HG02798 (cell line): ENCODE measurements around the gene CR1L.
"Not testable (repeated sequence)": the region's sequence is repeated elsewhere in the genome, so short reads cannot be mapped to it uniquely, and the experiment has no call there.

Source experiments
- ATAC-seq: cut with Tn5 transposase; IDR thresholded peaks from one replicate; pipeline ENCODE4 v1.9.1; 2021; ENCODE audit warnings: mild to moderate bottlenecking; ENCODE audit not compliant: unreplicated experiment, poor library complexity

Gene CR1L

DNA sequence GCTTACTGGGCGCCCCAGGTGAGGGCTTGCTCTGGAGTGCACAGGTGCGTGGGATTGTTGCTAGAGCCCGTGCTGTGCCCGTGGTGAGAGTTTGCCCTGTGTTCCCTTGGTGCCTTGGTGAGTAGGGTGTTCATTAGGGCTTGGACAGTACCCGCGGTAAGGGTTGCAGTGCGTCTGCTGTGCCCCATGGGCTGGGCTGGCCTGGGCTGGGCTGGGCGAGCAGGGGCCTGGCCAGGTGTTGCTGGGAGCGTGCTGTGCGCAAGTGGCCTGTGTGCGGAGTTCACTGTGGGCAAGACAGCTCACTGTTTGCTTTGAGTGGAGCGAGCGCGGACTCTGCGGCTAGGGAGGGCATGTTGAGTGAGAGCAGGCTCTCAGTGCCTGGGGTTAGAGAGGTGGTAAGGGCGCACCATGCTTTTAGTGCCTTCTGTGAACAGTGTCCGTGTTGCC lies 725 bp downstream of the CR1L start:
- no peak for ATAC-seq

DNA sequence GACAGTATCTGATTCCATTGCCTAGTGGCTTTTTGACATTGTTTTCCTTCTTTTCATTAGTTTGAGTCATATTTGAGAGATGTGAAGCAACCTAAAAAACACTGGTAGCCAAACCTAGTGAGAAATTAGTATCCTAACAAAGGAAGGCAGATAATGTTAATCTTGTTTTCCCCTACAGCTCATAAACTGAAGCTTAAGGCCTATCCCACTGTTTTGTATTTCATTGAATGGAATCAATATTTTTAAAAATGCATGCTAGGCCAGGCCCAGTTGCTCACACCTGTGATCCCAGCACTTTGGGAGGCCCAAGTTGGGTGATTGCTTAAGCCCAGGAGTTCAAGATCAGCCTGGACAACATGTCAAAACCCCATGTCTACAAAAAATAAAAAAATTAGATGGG lies 1.2 kb downstream of the CR1L start:
- ATAC-seq = no peak

DNA sequence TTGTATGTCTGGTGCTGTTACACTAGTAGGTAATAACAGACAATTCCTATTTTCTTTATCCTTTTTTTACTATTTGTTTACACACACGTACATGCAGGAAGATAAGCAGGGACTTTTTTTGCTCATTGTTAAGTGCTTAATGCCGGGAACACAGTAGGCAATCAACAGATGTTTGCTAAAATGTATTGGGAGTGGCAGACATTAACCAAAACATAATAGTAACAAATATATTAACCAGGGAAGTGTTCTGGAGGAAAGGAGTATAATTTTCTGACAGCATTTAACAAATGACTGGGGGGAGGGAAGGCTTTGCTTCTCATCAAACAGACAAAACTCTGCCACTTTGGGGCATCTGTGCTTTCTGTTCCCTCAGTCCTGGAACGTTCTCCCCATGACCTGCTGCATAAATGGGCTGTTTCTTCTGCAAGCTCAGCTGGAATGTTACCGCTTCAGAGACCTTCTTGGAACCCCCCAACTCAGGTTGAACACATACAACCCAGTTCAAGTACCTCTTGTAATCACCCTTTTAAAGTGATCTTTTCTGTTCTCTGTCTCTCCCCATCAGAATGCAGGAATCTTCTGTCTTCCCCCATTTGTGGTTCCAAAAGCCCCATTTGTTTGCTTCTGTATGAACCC lies 2.1 kb downstream of the CR1L start:
- ATAC-seq = no peak

GRCh38 chr1:207647671-207648333 lies 2.9 kb downstream of the CR1L start:
- no peak for ATAC-seq

GRCh38 chr1:207648334-207649209 lies 3.6 kb downstream of the CR1L start:
- ATAC-seq = no peak

DNA sequence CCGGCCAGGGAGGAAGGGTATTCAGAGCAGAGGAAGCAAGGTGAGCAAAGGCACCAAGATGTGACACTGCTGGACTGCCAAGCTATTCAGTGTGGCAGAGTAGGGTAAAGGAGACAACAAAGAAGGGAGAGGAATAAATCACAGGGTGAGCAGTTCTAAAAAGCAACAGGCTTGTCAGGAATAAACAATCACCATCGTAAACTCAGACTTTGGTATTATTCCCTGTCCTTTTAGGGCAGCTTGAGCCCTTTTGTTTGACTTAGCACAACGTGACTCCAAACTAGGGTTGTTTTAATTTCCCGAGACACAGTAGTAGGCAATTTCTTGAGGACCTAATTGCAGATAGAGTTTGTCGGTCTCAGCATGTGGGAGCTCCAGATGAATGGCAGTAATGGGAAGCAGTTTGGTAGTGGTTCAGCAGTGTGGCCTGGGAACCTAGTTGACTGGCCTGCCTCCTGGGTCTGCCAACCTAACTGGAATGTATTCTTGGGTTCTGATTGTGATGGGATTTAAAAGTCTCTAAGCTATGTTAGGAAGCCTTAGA lies 4.3 kb downstream of the CR1L start:
- no peak for ATAC-seq

DNA sequence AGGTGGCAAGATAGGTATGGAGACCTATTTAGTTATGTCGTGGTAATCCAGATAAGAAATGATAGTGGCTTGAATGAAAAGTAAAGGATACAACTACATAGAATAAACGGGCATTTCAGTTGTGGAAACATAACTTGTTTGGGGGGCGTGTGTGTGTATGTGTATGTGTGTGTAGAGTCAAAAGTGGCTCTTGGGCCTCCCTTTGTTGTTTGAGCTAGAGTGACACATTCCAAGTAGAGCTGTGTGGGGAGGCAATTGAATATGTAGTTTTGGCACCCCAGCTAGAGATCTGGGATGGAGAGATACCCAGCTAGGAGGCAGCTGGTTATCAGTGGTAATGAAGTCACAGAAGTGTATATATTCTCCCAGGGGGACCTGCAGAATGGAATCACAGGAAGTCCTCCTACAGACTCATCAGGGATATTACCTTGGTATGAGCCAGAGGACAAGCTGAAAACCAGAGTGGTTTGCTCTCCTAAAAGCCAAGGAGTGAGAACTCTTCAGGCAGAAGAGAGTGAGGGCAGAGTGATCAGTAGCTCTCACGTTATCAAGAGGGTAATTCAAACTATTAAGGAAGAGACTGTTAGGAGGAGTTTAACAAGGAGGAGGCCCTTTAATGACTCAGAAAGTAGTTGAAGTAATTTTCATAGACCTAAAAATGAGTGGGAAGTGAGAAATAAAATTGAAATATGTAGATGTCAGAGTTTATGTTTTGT lies 5.1 kb downstream of the CR1L start:
- no peak for ATAC-seq

GRCh38 chr1:207651583-207651982 lies 6.7 kb downstream of the CR1L start:
- ATAC-seq = no peak

- ATAC-seq = no peak
Measured at GRCh38 chr1:207654320-207654719, 9.4 kb downstream of the CR1L start.

DNA sequence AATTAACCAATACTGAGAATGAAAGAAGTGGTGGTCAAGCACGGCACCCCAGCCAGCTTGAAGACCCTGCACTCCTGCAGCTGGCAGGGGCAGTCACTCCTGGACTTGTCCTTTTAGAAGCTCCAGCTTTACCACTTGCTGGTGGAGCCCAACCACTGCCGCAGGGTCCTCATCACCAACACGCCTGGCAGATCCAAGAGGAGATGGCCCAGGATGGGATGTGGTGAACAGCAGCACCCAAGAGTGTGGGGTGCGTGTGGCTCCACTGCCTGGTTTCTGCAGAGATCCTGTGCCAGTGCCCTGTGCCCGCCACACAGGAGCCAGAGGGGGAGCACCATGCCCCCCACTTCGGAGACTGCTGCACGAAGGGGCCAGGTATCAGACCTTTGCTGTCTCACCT lies 13.5 kb downstream of the CR1L start:
- no peak for ATAC-seq

- ATAC-seq = no peak
Measured at GRCh38 chr1:207658904-207659485, 14.1 kb downstream of the CR1L start.

GRCh38 chr1:207659545-207660153 lies 14.7 kb downstream of the CR1L start:
- ATAC-seq = no peak

DNA sequence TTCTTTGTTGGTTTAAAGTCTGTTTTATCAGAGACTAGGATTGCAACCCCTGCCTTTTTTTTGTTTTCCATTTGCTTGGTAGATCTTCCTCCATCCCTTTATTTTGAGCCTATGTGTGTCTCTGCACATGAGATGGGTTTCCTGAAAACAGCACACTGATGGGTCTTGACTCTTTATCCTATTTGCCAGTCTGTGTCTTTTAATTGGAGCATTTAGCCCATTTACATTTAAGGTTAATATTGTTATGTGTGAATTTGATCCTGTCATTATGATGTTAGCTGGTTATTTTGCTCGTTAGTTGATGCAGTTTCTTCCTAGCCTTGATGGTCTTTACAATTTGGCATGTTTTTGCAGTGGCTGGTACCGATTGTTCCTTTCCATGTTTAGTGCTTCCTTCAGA lies 16.5 kb downstream of the CR1L start:
- not testable (repeated sequence) for ATAC-seq

GRCh38 chr1:207666342-207666741 lies 21.4 kb downstream of the CR1L start:
- ATAC-seq = no peak

DNA sequence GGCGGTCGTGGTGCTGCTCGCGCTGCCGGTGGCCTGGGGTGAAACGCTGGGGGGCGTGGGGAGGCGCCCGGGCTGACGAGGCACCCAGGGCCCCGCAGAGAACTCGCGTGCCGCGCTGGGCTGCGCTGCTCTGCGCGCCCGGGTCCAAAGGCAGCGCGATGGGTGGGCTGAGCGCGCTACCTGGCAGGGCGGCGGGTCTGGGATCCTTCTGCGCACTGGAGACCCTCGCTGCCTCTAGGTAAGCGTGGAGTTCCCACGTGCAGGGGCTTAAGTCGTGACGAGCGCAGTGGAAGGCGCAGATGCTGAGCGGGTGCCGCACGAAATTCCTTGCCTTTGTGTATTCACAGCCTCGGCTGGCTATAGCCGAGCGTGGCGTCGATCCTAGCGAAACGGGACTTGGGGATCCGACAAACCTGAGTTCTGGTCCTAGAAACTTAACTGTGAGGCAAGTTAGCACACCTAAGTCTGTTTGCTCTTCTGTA lies 24.6 kb downstream of the CR1L start:
- no peak for ATAC-seq

DNA sequence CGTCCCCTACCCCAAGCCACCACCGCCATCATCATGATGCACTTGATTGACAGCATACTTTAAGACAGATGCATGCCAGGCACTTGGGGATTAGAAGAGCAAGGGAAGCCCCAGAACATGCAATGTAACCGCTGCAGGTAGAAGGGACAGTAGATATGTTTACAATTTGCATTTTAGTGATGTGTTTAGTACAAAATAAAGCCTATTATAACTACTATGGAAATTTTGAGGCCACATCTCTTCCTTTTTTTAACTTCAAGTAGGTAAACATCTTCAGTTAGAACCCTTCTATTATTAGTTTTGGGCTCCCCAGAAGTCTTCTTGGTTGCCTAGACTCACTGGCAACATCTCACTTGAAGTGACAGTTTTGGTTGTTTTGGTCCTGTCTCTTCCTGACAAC lies 25.3 kb downstream of the CR1L start:
- ATAC-seq = peak; percentile 69

GRCh38 chr1:207670997-207671396 lies 26.1 kb downstream of the CR1L start:
- ATAC-seq = no peak

DNA sequence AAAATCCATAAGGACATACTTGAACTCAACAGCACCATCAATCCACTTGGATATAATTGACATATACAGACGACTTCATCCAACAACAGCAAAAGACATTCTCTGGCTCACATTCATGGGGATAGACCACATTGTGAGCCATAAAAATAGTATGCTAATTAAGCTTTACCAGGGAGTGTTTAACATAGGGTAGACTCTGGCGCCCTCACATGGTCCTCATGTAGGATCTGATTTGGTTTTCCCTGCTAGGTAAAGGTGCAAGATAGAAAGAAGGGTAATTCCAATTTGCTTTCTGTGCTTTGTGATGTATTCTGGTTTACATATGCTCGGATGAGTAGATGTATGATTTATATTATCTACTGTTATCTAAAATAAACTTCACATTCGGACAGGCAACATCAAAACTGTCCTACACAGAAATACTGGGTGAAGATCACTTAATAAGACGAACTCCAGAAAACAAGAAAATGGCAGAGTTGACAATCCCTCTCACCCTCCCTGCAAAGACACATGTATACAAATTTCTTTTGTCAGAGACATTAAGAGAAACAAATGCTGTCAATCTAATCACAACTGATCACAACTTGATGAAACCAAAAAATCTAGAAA lies 27.7 kb downstream of the CR1L start:
- no peak for ATAC-seq

GRCh38 chr1:207673399-207673798 lies 28.5 kb downstream of the CR1L start:
- no peak for ATAC-seq
